Endodermal cell (in vitro differentiated cells): ENCODE data around the gene RXRA. TPM values are rescaled to one million over a fixed set of nuclear protein-coding genes. Genes with fewer than 3 reads are reported as not detected.
A peak's percentile ranks its signal among the peaks of the same experiment; 100 is the strongest.

ENCODE experiments used
- DNase-seq: peaks from one replicate; pipeline ENCODE4 v3.0.0-alpha.2; 2017
- H3K27ac ChIP-seq: 2 replicates; pipeline ENCODE4 v1.5.1; 2013; ENCODE audit warnings: mild to moderate bottlenecking, low read depth, low read length, moderate library complexity
- H3K27me3 ChIP-seq: 2 replicates; pipeline ENCODE4 v1.6.1; 2013; ENCODE audit warnings: mild to moderate bottlenecking, low read length, moderate library complexity; ENCODE audit not compliant: insufficient read depth, control insufficient read depth, poor library complexity, severe bottlenecking
- H3K36me3 ChIP-seq: 2 replicates; pipeline ENCODE4 v1.7.0; 2013; ENCODE audit warnings: mild to moderate bottlenecking, low read length, moderate library complexity; ENCODE audit not compliant: control insufficient read depth, insufficient read depth
- H3K4me1 ChIP-seq: one replicate; pipeline ENCODE4 v1.7.0; 2013; ENCODE audit warnings: low read length; ENCODE audit not compliant: control insufficient read depth, insufficient read depth
- H3K4me3 ChIP-seq: 2 replicates; pipeline ENCODE4 v1.5.1; 2013; ENCODE audit warnings: mild to moderate bottlenecking, low read length, moderate library complexity
- H3K9ac ChIP-seq: 2 replicates; pipeline ENCODE4 v1.6.1; 2013; ENCODE audit warnings: mild to moderate bottlenecking, low read length, moderate library complexity; ENCODE audit not compliant: poor library complexity, severe bottlenecking; ENCODE audit errors: extremely low read depth
- H3K9me3 ChIP-seq: 2 replicates; pipeline ENCODE4 v1.6.1; 2013; ENCODE audit warnings: mild to moderate bottlenecking, low read length, moderate library complexity; ENCODE audit not compliant: control insufficient read depth
- H3K27ac Mint-ChIP-seq: 2 replicates; pipeline ENCODE4 v1.8.0; 2020; ENCODE audit warnings: mixed read lengths
- H3K27me3 Mint-ChIP-seq: 2 replicates; pipeline ENCODE4 v1.8.0; 2021; ENCODE audit warnings: mild to moderate bottlenecking, mixed read lengths; ENCODE audit not compliant: insufficient read depth
- H3K36me3 Mint-ChIP-seq: 2 replicates; pipeline ENCODE4 v1.8.0; 2020; ENCODE audit warnings: low read depth, mixed read lengths
- H3K4me1 Mint-ChIP-seq: 2 replicates; pipeline ENCODE4 v1.8.0; 2020; ENCODE audit warnings: mixed read lengths
- H3K4me3 Mint-ChIP-seq: 2 replicates; pipeline ENCODE4 v1.8.0; 2020; ENCODE audit warnings: mild to moderate bottlenecking, moderate library complexity, mixed read lengths
- H3K9me3 Mint-ChIP-seq: 2 replicates; pipeline ENCODE4 v1.8.0; 2020; ENCODE audit warnings: mild to moderate bottlenecking, mixed read lengths
- WGBS, 2 experiments: methylation state at CpG; one replicate each; pipeline versions ENCODE4 v1.1.5 to v1.1.7; 2013; ENCODE audit warnings: missing lambda C conversion rate in 2 of 2, mixed read lengths in 1 of 2; ENCODE audit not compliant: insufficient coverage in 1 of 2, insufficient read length in 1 of 2; 5-methylcytosine and 5-hydroxymethylcytosine counted together
- total RNA-seq, 2 donors: library from RNA; stranded (reverse); fragmentation: NEBNext Ultra II Directional in 1 of 2; extraction: Animal tissue kit (Norgen Biotek cat#: 25700) in 1 of 2; gene quantifications; 2 replicates in 1 of 2; 3 replicates in 1 of 2; pipeline ENCODE4 v1.2.1, GENCODE V29; 2021
- TF ChIP-seq, protein P1 (sequence below): fragments of 200-600 bp; sonication (generic); conservative IDR thresholded peaks from 2 replicates; pipeline ENCODE4 v1.5.0; 2021; ENCODE audit warnings: antibody characterized with exemption, mild to moderate bottlenecking

RXRA gene
- total RNA-seq, 2 donors from 2014 or later = 58.3 to 70.6 TPM

GRCh38 chr9:134333874-134334581, 7.8 kb downstream of the RXRA start:
- H3K9ac ChIP-seq = no peak overlapping the region
- Mint-ChIP-seq H3K36me3 (no peaks in the 10 kb centered on the region), H3K27me3 (no peaks in the 10 kb centered on the region), H3K4me3 (no peak overlapping the region), H3K27ac (no peak overlapping the region), H3K4me1 (peaks cover 27% of the 10 kb centered on the region), H3K9me3 (no peaks in the 10 kb centered on the region)
- no peaks in the 10 kb centered on the region for H3K27me3 ChIP-seq
- H3K36me3 ChIP-seq = no peaks in the 10 kb centered on the region
- peaks cover 24% of the 10 kb centered on the region for H3K4me1 ChIP-seq
- no peak overlapping the region for H3K27ac ChIP-seq
- no peak overlapping the region for H3K4me3 ChIP-seq
- no peak for DNase-seq
- no peaks in the 10 kb centered on the region for H3K9me3 ChIP-seq
- WGBS, 2 experiments = 91% methylated on average over 12 to 16 of the region's 16 CpGs
- TF ChIP-seq, protein P1, sequence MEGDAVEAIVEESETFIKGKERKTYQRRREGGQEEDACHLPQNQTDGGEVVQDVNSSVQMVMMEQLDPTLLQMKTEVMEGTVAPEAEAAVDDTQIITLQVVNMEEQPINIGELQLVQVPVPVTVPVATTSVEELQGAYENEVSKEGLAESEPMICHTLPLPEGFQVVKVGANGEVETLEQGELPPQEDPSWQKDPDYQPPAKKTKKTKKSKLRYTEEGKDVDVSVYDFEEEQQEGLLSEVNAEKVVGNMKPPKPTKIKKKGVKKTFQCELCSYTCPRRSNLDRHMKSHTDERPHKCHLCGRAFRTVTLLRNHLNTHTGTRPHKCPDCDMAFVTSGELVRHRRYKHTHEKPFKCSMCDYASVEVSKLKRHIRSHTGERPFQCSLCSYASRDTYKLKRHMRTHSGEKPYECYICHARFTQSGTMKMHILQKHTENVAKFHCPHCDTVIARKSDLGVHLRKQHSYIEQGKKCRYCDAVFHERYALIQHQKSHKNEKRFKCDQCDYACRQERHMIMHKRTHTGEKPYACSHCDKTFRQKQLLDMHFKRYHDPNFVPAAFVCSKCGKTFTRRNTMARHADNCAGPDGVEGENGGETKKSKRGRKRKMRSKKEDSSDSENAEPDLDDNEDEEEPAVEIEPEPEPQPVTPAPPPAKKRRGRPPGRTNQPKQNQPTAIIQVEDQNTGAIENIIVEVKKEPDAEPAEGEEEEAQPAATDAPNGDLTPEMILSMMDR = no peak

GRCh38 chr9:134335061-134335460, 8.8 kb downstream of the RXRA start:
- Mint-ChIP-seq H3K9me3 (no peaks in the 10 kb centered on the region), H3K27me3 (no peaks in the 10 kb centered on the region), H3K27ac (peak overlapping the region; percentile 70), H3K4me1 (peaks cover 20% of the 10 kb centered on the region), H3K36me3 (no peaks in the 10 kb centered on the region), H3K4me3 (no peak overlapping the region)
- no peak overlapping the region for H3K9ac ChIP-seq
- no peak overlapping the region for H3K27ac ChIP-seq
- H3K4me3 ChIP-seq = no peak overlapping the region
- peaks cover 14% of the 10 kb centered on the region for H3K4me1 ChIP-seq
- 96% methylated on average over 2 of the region's 2 CpGs; no CpG with 5 or more reads in 1 of the 2 experiments for WGBS, 2 experiments
- DNase-seq = no peak
- no peaks in the 10 kb centered on the region for H3K27me3 ChIP-seq
- no peaks in the 10 kb centered on the region for H3K9me3 ChIP-seq
- TF ChIP-seq, protein P1 = no peak
- no peaks in the 10 kb centered on the region for H3K36me3 ChIP-seq

DNA sequence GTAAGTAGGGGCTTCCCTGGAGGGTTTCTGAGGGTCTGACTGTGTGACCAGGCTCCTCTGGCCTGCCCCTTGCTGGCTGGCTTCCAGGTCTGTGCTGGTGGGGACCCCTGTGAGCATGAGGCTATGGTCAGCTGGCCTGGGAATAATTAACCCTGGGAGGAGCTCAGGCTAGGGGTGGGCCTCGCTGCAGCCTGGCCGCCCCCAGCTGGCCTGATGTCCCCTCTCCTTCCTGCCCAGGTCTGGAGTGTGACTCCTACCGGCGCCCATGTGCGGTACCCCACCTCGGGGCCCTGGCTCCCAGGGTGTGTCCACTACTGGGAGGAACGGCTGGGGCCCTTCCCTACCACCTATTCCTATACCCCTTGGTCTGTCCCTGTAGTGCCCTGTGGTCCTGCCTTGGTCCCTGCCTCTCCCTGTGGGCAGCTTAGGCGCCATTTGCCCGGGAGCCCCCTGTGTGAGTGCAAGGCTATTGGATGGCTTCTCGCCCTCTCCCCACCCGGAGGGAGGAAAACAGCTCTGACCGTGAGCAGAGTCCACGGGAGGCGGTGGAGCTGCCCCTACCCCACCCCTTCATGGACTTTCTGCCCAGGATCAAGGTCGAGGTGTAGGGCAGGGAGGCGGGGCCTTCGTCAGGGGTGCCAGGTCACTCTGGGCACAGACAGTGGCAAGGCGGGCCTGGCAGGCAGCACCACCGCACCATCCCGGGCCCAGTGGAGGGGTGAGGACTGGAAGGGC, 9.4 kb downstream of the RXRA start:
- Histone ChIP-seq H3K9ac (no peak overlapping the region), H3K4me1 (peaks cover 13% of the 10 kb centered on the region)
- H3K36me3 Mint-ChIP-seq = no peaks in the 10 kb centered on the region

More for the DNA sequence above, 9.4 kb downstream of the RXRA start:
- DNase-seq = no peak
- Mint-ChIP-seq H3K4me3 (no peak overlapping the region), H3K9me3 (no peaks in the 10 kb centered on the region), H3K27me3 (no peaks in the 10 kb centered on the region), H3K4me1 (peaks cover 14% of the 10 kb centered on the region), H3K27ac (no peak overlapping the region)
- TF ChIP-seq, protein P1 = no peak
- H3K36me3 ChIP-seq = no peaks in the 10 kb centered on the region
- WGBS, 2 experiments = 92% methylated on average over 9 to 20 of the region's 20 CpGs
- H3K27ac ChIP-seq = no peak overlapping the region
- H3K4me3 ChIP-seq = no peak overlapping the region
- no peaks in the 10 kb centered on the region for H3K9me3 ChIP-seq
- no peaks in the 10 kb centered on the region for H3K27me3 ChIP-seq
